Vagina (tissue), 2 donors: Measurements from ENCODE around the gene L3MBTL1.

Experiments used
- POLR2A ChIP-seq, 2 donors: fragments of 450-650 bp; IDR thresholded peaks; one replicate each; pipeline ENCODE4 v1.6.1; 2017; ENCODE audit warnings: antibody characterized with exemption in 2 of 2, mild to moderate bottlenecking in 2 of 2, moderate library complexity in 2 of 2
- POLR2AphosphoS5 ChIP-seq, 2 donors: sonication (generic); formaldehyde crosslinking; IDR thresholded peaks; one replicate each; pipeline ENCODE4 v1.9.0; 2017; ENCODE audit warnings: antibody characterized with exemption in 2 of 2, mild to moderate bottlenecking in 2 of 2, low read depth in 1 of 2; ENCODE audit not compliant: insufficient read depth in 1 of 2
- TF ChIP-seq, protein P1 (sequence below), 3 experiments: fragments of 450-650 bp in 2 of 3; fragments of 200-600 bp in 1 of 3; sonication (generic) in 1 of 3; IDR thresholded peaks; one replicate each; pipeline ENCODE4 v1.5.1; 2017 to 2019; ENCODE audit warnings: antibody characterized with exemption in 3 of 3, mild to moderate bottlenecking in 2 of 3, moderate library complexity in 2 of 3

GRCh38 chr20:43529457-43530153, 22.1 kb downstream of the L3MBTL1 start:
- TF ChIP-seq, protein P1, sequence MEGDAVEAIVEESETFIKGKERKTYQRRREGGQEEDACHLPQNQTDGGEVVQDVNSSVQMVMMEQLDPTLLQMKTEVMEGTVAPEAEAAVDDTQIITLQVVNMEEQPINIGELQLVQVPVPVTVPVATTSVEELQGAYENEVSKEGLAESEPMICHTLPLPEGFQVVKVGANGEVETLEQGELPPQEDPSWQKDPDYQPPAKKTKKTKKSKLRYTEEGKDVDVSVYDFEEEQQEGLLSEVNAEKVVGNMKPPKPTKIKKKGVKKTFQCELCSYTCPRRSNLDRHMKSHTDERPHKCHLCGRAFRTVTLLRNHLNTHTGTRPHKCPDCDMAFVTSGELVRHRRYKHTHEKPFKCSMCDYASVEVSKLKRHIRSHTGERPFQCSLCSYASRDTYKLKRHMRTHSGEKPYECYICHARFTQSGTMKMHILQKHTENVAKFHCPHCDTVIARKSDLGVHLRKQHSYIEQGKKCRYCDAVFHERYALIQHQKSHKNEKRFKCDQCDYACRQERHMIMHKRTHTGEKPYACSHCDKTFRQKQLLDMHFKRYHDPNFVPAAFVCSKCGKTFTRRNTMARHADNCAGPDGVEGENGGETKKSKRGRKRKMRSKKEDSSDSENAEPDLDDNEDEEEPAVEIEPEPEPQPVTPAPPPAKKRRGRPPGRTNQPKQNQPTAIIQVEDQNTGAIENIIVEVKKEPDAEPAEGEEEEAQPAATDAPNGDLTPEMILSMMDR (IDR thresholded peaks at IDR 0.05) = no peak
- no peak for TF ChIP-seq POLR2A (IDR thresholded peaks at IDR 0.05)
- no peak for TF ChIP-seq POLR2AphosphoS5 (IDR thresholded peaks at IDR 0.05; ENCODE audit: insufficient read depth in 1 of 2, low read depth in 1 of 2)
